Measurements from ENCODE around the gene HNRNPA1. TPM values are rescaled to one million over a fixed set of nuclear protein-coding genes. Genes with fewer than 3 reads are reported as not detected.
"Not testable (repeated sequence)": the region's sequence is repeated elsewhere in the genome, so short reads cannot be mapped to it uniquely, and the experiment has no call there.

HNRNPA1 gene
- 249 TPM for total RNA-seq (ENCODE audit: insufficient read depth, low replicate concordance)

DNA sequence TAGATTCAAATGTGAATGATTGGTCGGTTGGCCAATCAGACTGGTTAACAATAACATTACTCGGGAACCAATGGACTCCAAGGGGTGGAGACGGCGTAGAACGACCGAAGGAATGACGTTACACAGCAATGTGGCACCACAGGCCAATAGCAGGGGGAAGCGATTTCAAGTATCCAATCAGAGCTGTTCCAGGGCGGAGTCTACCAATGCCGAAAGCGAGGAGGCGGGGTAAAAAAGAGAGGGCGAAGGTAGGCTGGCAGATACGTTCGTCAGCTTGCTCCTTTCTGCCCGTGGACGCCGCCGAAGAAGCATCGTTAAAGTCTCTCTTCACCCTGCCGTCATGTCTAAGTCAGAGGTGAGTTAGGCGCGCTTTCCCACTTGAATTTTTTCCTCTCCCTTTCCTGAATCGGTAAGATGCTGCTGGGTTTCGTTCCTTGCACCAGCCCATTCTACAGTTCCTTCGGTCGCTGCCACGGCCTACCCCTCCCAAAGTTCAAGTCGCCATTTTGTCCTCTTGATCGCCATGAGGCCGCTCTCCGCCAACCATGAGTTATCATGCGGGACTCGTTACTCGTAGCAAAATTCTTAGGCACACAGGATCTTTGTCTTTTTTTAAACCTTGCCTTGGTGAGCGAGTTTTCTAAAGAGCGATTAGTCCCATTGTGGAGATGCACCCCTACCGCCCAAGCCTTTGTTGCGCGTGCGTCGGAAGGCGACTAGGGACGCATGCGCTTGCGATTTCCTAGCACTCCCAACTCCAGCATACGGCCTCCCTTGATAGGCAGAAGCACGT lies at the start of gene HNRNPA1:
Gene HNRNPA1, plus strand, starts transcription at position 259 of the 793 bp plus-strand sequence. Its CDS starts 82 bp downstream, at position 341.
- DNase-seq (ENCODE audit: low spot score) = peak; percentile 100

DNA sequence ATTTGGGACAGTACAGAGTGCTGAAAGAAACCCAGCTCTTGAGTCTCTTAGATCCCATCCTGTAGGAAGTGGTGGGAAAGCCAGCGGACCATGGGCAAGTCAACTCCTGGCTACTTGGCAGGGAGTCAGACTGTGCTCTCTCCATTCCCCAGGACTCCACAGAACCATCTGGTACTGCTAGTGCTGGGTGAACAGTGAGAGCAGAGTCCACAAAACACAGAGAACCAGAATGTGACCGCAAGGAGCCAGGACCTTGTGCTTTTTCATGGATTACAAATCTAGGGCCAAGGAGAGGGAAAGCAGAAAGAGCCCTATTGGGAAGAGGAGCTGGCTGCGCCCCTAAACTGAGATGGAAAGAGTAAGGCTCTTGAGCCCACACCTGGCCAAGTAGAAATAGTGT lies 49.3 kb upstream of the HNRNPA1 start:
- DNase-seq (ENCODE audit: low spot score) = not testable (repeated sequence)

DNA sequence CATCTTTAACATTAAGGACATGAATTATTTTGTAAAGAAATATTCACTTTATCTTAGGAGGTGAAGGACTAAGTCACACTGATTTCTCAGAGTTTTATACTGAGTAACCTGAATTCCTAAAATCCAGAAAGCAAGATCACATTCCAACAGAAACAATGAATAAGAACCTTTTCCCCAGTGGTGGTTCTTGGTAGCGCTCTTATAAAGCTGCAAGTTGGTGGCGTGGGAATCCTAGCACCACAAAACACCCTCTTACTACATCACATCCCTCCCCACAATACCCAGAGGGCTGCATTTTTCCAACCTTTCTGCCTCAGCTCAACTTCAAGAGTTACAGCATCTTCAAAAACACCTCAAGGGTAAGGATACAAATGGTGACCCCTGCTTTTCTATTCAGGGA lies 47.7 kb upstream of the HNRNPA1 start:
- no peak for DNase-seq (ENCODE audit: low spot score)

DNA sequence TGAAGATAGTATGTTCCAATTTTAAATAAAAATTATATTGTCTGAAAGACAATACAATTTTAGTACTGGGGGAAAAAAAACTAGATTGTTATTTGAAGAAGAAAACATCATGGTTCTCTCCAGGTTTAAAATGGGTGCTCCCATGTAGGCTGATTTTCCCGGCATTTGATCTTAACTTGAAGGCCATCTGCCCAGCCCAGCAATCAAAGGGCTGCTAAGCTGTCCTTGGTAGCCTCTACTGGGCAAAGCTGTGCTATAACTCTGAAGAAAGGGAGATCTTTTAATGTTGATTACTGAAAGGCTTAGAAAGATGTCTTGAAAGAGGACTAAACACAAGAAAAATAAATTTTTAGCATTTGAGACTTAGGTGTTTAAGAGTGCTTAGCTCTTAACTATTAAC lies 42.0 kb upstream of the HNRNPA1 start:
- no peak for DNase-seq (ENCODE audit: low spot score)

DNA sequence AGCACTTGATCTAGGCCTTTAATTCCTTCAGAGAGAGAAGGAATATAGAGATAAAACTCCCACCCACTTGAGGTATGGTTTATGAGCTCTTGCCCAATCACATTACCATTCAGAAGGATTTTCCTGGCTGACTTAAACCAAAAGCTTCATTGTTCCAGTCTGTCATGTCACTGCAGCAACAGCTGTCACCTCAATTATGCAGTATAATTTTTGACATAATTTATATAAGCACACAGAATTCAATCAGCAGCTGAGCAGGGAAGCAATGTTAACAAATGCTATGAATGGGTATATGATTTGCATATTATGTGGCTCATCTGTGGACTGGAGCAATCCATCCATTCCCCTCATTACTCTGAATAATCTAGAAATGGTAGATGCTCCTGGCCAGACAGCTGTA lies 40.9 kb upstream of the HNRNPA1 start:
- no peak for DNase-seq (ENCODE audit: low spot score)

DNA sequence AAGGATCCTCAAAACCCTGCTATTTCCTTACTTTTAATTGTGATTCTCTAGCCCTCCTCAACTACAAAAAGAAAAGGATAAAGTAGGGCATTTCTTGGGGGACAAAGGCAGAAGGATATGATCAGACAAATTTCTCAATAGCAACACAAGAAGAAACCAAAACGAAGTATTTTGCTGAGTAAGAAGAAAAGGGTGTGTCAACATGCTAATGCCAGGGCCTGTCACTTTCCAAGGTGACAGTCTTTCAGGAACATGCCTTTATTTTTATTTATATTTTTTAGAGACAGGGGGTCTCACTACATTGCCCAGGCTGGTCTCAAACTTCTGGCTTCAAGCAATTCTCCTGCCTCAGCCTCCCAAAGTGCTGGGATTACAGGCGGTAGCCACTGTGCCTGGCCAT lies 40.4 kb upstream of the HNRNPA1 start:
- DNase-seq (ENCODE audit: low spot score) = no peak

DNA sequence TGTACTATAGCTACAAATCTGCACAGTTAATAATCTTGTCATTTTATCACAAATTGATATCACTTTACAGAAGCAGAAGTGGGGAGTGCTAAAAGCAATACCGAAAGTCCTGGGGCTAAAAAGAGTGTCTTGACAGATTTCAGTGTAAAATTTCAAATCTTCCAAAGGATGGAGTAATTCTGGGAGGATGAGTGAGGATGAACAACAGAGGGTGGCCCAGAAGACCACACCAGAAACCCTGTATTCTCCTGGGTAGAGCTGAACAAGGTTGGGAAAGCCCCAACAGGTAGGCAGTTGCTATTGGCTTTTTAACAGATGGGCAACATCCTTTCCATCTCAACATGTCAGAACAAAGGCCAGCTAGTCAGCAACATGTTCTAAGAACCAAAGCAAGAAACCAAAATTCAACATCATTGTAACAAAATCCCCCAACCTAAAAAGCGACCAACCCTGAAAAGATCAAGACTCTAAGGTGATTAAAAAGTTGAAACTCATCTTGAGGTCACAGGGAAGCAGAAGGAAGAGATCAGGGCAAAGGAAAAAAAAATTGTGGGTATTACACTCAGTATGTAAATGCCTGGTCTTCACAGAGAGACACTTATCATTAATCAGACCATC lies 39.4 kb upstream of the HNRNPA1 start:
- no peak for DNase-seq (ENCODE audit: low spot score)

DNA sequence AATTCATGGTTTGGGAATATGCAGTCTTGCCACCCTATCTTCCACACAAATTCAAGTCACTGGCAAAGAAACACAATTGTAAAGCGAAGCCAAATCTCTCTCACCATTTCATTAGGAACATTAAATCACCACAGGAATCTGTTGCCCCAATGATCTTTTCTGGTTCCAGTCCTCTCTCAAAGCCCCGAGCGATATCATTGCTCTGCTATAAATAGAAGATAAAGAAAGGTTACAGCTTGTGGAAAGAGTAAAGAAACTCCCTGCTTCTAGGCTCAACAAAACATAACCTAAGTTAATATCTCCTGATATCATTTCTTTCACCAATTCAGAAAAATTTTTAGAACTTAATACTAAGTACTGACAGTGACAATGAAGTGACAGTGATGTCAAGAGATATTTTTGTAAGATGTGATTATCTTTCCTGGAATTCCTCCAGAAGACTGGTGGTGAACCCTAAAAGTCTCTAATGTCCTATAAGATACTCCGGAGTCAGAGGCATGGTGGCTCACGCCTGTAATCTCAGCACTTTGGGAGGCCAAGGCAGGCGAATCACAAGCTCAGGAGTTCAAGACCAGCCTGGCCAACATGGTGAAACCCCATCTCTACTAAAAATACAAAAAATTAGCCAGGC lies 34.4 kb upstream of the HNRNPA1 start:
- no peak for DNase-seq (ENCODE audit: low spot score)

DNA sequence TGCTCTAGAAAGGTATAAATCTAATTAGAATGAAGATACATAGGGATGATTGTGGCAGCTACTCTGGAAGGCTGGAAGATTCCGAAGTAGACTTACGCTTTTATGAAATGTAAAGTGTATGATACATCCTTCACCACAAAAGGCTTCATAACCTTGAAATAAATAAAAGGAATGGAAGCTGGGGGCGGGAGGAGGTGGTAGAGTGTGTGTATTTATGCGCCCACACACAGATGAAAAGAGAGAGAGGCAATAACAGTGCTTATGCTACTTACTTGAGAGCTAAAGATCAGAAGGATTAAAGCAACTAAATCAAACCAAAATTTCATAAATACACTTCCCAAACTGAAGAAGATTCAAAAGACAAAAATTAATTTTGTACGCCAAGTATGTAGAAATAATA lies 31.0 kb upstream of the HNRNPA1 start:
- no peak for DNase-seq (ENCODE audit: low spot score)

DNA sequence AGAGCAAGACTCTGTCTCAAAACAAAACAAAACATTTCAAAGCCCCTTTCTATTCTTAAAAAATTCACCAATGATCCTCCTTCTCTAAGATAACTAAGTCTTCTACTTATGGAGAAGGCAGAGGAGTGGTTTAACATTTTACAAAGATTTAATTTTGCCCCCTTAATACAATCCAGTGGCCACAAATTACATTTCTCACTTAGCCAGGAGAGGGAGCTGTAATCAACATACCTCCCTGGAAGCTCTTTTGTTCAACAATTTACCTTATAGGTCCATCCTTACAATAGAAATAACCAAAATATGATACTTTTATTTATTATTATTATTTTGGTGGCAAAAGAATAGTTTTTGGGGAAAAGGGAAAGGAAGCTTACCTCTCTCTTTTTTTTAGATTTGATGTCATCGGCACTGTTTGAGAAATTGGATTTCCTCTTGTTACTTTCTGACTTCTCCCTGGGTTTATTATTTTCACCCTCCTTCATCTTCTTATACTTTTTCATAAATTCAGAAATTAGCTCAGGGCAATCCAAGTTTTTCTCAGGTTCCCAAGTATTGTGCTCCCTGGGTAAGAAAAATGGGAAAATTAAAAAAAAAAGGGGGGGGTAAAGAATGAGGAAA lies 28.8 kb upstream of the HNRNPA1 start:
- peak; percentile 38 for DNase-seq (ENCODE audit: low spot score)

DNA sequence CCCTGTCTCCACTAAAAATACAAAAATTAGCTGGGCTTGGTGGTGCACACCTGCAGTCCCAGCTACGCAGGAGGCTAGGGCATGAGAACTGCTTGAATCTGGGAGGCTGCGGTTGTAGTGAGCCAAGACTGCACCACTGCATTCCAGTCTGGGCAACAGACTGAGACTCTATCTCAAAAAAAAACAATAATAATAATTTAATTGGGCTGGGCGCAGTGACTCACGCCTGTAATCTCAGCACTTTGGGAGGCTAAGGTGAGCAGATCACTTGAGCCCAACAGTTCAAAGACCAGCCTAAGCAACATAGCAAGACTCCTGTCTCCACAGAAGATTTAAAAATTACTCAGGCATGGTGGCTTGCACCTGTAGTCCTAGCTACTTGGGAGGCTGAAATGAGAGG lies 27.3 kb upstream of the HNRNPA1 start:
- DNase-seq (ENCODE audit: low spot score) = no peak

DNA sequence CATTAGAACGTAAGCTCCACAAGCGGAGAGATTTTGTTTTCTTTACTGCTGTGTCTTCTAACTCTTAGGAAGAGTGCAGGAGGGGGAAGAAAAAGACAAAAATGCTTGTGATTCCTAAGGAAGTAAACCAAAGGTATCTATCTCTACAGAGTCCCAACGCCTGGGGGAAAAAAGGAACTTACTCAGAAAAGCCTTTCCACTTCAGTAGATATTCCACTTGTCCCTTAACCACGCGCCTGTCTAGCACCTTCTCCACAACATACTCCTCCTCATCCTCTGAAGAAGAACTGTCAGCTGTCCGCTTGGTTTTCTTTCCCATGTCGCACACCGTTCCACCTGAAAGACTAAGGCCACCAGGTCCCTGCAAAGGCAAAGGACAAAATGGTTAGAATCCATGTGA lies 23.2 kb upstream of the HNRNPA1 start:
- no peak for DNase-seq (ENCODE audit: low spot score)

DNA sequence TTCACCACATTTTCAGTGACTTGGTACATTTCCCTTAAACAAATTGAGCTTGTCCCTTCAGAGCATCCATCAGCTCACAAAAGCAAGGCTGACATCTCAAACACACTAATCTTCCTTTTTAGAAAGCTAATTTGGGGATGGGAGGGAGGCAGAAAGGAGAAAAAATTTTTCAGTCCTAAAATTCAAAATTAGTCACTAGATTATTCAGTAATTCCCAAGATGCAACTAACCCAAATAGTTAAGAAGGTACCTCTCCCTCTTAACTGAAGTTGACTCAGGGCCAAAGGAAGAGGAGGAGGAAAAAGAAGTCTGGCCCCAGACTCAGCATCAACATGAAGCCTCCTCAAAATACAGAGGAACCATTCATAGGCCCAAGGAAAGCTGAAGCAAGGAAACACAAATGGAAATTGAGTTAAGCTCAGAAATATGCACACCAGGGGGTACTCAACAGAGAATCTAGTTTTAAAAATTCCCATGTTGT lies 22.3 kb upstream of the HNRNPA1 start:
- DNase-seq (ENCODE audit: low spot score) = no peak

DNA sequence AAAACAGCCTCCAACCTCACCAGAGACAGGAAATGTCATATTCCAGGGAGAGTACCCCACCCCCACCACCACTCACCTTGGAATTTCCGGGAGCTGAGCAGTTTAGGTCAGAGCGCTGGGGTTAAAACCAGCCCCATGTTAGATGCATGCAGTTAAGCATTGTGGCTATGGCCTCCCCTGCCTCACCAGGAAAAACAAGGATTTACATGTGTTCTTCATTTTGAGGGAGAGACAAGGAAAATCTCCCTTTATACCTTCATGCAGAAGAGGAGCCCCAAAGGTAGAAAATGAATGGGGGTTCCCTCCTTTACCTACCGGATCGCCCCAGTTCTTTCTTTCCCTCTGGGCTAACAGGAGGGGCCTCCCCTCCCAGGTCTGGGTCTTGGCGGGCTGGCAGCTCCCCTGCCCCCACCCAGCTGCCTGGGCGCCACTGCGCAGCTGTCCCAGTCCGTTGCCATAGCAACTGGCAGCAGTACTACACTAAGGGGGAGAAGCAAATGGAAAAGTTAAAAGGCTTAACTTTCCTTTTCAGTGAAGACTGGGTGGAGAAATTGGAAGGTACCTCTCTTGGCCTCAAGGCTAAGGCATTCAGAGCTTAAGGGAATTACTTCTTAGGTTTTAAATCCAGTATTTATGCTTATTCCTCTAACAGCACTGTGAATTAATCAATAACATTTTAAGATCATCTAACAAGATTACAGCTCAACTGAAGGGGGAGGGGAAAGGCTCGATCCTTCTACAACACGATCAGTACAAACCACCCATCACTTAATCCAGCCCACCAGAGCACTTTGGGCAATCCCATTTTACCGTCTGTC lies 21.1 kb upstream of the HNRNPA1 start:
- DNase-seq (ENCODE audit: low spot score) = peak; percentile 95

DNA sequence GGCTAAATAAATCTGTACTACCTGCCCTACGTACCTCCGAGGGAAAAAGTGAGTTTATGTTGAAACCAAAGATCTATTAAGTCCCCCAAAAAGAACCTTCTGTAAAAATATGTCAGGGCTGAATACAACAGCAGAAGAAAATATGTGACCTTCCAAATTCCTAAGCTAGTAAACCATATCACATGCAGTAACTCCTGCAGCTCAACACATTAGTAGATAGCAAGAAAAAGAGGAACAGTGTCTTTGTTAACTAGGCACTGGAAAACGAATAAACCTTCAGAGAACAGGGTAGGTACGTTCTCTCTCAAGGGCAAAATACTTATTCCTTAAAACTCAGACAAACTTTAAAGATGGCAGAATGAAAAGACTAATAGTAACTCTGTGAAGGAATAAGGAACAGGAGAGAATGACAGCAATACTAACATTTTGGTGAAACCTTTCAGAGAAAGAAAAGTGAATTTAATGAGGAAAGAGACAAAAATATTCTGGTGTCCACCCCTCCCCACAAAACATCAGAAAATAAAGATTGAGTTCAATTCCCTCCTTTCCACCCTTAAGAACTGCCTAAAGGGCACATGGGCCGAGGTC lies 18.6 kb upstream of the HNRNPA1 start:
- DNase-seq (ENCODE audit: low spot score) = peak; percentile 36

DNA sequence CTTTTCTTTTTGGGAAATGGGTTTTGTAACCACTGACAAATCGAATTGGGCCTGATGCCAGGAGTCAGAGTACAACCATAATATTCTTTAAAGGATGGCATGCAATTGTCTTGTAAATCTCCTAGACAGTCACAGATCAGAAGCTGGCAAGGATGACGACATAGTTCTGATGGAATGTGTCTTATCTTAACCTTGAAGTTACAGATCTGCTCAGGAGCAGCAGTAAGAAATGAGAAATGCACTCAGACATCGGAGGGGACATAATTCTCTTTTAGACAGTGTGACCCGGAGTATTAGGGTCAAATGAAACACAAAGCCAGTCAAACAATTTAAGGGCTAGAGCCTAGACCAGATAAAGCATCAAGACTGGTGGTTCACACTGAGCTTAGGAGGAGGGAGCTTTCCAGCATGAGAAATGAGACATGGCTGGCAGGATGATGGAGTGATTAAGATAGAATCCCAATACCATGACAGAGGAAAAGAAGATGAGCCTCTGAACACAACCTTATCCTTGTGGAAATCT lies 18.1 kb upstream of the HNRNPA1 start:
- DNase-seq (ENCODE audit: low spot score) = peak; percentile 80

DNA sequence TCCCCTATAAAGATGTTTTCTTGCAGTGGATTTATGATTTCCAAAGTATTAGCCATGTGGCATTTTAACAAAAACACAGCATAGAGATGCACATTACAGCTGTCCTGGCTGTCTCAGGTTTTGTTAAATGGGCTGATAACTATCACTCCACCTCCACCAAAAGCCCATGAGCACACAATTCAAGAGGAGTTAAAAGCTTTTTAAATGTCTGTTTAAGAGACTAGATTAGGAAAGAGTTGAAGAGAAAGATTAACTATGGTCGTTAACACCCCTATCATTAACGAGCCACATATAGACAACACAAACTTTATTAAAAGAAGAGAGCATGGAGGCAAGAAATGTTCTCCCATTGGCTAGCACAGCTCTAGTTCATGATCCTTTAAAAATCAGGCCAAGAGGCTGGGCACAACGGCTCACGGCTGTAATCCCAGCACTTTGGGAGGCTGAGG lies 15.1 kb upstream of the HNRNPA1 start:
- no peak for DNase-seq (ENCODE audit: low spot score)

DNA sequence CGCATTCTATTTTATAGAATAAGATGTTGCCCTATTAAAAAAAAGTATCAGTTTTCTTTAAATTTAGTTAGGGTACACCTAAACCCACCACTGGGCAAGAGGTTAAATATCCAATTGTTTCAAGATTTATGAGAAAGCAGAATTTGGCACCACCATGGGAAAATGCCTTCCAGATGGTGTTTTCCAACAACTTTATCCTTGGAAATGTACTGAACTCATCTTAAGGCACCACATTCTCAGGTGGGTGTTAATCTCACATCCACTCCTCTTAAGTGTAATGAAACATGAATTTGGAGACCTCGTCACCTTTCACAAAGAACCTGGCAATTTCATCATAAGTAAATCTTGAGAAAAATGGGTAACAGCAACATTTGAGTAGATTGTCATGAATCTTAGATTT lies 13.7 kb upstream of the HNRNPA1 start:
- DNase-seq (ENCODE audit: low spot score) = no peak

DNA sequence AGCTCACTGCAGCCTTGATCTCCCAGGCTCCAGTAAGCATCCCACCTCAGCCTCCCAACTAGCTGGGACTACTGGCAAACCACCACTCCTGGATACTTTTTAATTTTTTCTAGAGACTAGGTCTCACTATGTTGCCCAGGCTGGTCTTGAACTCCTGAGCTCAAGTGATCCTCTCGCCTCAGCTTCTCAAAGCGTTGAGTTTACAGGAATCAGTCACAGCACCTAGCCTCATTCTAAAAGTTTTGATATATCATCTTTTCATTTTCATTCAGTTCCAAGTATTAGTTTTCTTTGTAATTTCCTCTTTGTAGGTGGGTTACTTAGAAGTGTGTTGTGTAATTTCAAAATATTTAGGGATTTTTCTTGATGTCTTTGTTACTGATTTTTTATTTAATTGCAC lies 10.2 kb upstream of the HNRNPA1 start:
- DNase-seq (ENCODE audit: low spot score) = no peak

DNA sequence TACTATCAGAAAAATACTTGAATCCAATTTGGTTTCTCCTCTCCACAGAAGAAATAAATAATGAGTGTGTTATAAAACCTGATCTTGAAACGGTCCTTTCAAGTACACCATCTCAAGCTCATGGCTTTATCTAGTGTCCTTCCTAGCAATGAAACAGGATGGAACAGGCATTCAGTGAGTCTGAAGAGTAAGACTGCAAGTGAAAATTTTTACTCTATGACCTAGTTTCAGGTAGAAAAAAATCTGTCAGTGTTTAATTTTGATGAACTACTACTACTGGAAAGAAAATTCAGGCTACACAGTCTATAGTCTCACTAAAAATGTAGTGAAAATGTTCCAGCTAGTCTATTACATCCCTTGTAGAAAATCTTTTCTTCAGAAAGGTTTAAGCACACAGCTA lies 8.3 kb upstream of the HNRNPA1 start:
- DNase-seq (ENCODE audit: low spot score) = no peak

DNA sequence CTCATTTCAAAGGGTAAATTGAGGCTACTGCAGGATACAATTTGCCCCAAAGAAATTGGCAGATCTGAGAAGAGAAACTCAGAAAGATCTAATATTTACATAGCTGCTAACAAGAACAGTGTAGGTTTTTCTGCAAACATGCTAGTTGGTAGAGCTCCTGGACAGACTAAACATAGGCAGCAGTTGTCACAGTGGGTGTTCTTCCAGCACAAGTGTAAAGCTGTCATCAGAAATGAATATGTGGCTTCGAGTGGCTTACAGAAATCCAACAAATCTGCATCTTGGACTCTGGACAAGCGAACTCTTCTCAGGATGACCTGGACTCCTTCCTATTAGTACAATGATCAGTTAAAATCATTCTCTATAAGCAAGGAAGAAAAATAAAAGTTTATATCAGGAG lies 6.5 kb upstream of the HNRNPA1 start:
- DNase-seq (ENCODE audit: low spot score) = no peak
